B cell (primary cell): ENCODE measurements around the gene NPAS1. TPM values are rescaled to one million over a fixed set of nuclear protein-coding genes. Genes with fewer than 3 reads are reported as not detected.

Experiments used
- ATAC-seq: fragments of 200-7000 bp; cut with Tn5 transposase; one replicate; pipeline ENCODE4 v1.10.0; 2021; ENCODE audit warnings: low read depth, mild to moderate bottlenecking, moderate number of reproducible peaks, moderate library complexity
- CTCF ChIA-PET: fragments of 350-600 bp; sonication (Branson Sonifier 250); formaldehyde crosslinking; loops from one replicate; lab custom pipeline; 2021; ENCODE audit warnings: antibody characterized with exemption, inconsistent platforms; lab: Charles Lee
- POLR2A ChIA-PET: fragments of 350-600 bp; sonication (Branson Sonifier 250); formaldehyde crosslinking; loops from one replicate; lab custom pipeline; 2021; ENCODE audit warnings: antibody characterized with exemption; lab: Charles Lee
- DNase-seq: peaks from one replicate; pipeline ENCODE4 v3.0.0; 2013
- H2AFZ ChIP-seq: 2 replicates; pipeline ENCODE4 v1.6.1; 2012; ENCODE audit warnings: mild to moderate bottlenecking, low read depth, low read length; ENCODE audit not compliant: insufficient read depth, poor library complexity, severe bottlenecking
- H3K27ac ChIP-seq, 2 donors: 1 replicate in 1 of 2; 2 replicates in 1 of 2; pipeline ENCODE4 v1.5.1; 2012 to 2013; ENCODE audit warnings: low read length in 2 of 2, mild to moderate bottlenecking in 2 of 2, moderate library complexity in 1 of 2
- H3K27me3 ChIP-seq, 4 experiments: fragments of 200-600 bp in 1 of 4; sonication (generic) in 1 of 4; replicated peaks in 1 of 4; 1 replicate in 2 of 4; 2 replicates in 2 of 4; pipeline versions ENCODE4 v1.6.1 to v1.7.0; 2013 to 2016; ENCODE audit warnings: low read length in 3 of 4, mild to moderate bottlenecking in 2 of 4, mixed read lengths in 1 of 4, moderate library complexity in 1 of 4; ENCODE audit not compliant: insufficient read depth in 4 of 4, control insufficient read depth in 3 of 4; ENCODE audit errors: control extremely low read depth in 1 of 4
- H3K36me3 ChIP-seq, 2 experiments: replicated peaks in 1 of 2; 1 replicate in 1 of 2; 2 replicates in 1 of 2; pipeline versions ENCODE4 v1.6.1 to v1.7.1; 2013; ENCODE audit warnings: low read length in 1 of 2; ENCODE audit not compliant: insufficient read depth in 2 of 2, control insufficient read depth in 1 of 2; ENCODE audit errors: control extremely low read depth in 1 of 2, extremely low read depth in 1 of 2
- H3K4me1 ChIP-seq, 2 donors: fragments of 200-600 bp in 1 of 2; sonication (generic) in 1 of 2; 1 replicate in 1 of 2; 2 replicates in 1 of 2; pipeline versions ENCODE4 v1.5.1 to v1.6.1; 2013 to 2017; ENCODE audit warnings: low read length in 2 of 2; ENCODE audit not compliant: control insufficient read depth in 2 of 2, insufficient read depth in 2 of 2
- H3K4me2 ChIP-seq: replicated peaks from 2 replicates; pipeline ENCODE3; 2012; ENCODE audit warnings: mild to moderate bottlenecking, low read depth, low read length; ENCODE audit not compliant: poor library complexity, severe bottlenecking
- H3K4me3 ChIP-seq, 5 experiments: fragments of 200-600 bp in 1 of 5; sonication (generic) in 1 of 5; 1 replicate in 3 of 5; 2 replicates in 2 of 5; pipeline versions ENCODE4 v1.5.1 to v1.7.0; 2011 to 2016; ENCODE audit warnings: low read length in 4 of 5, mild to moderate bottlenecking in 4 of 5, low read depth in 2 of 5, control low read depth in 1 of 5, moderate library complexity in 1 of 5; ENCODE audit not compliant: insufficient read depth in 1 of 5; ENCODE audit errors: control extremely low read depth in 1 of 5, extremely low read depth in 1 of 5
- H3K79me2 ChIP-seq: fragments of 200-600 bp; sonication (generic); one replicate; pipeline ENCODE4 v1.6.0; 2016; ENCODE audit warnings: low read length; ENCODE audit not compliant: control insufficient read depth, insufficient read depth
- H3K9ac ChIP-seq: fragments of 200-600 bp; sonication (generic); 2 replicates; pipeline ENCODE4 v1.6.1; 2017; ENCODE audit warnings: mild to moderate bottlenecking, low read length, moderate library complexity
- H3K9me3 ChIP-seq, 3 donors: one replicate each; pipeline versions ENCODE4 v1.6.1 to v1.7.1; 2013; ENCODE audit warnings: low read length in 2 of 3; ENCODE audit not compliant: control insufficient read depth in 2 of 3, insufficient read depth in 1 of 3; ENCODE audit errors: control extremely low read depth in 1 of 3
- H4K20me1 ChIP-seq: 2 replicates; pipeline ENCODE4 v1.6.0; 2012; ENCODE audit warnings: mild to moderate bottlenecking, low read length; ENCODE audit not compliant: insufficient read depth, control insufficient read depth, poor library complexity, severe bottlenecking
- H3K27ac Mint-ChIP-seq: one replicate; pipeline ENCODE4 v1.8.0; 2021; ENCODE audit warnings: mixed read lengths
- H3K27me3 Mint-ChIP-seq: one replicate; pipeline ENCODE4 v1.8.0; 2021; ENCODE audit warnings: mixed read lengths
- H3K4me1 Mint-ChIP-seq: one replicate; pipeline ENCODE4 v1.8.0; 2021; ENCODE audit warnings: mixed read lengths
- H3K4me3 Mint-ChIP-seq: one replicate; pipeline ENCODE4 v1.8.0; 2021; ENCODE audit warnings: mixed read lengths
- H3K9me3 Mint-ChIP-seq: one replicate; pipeline ENCODE4 v1.8.0; 2022; ENCODE audit warnings: mixed read lengths; ENCODE audit not compliant: insufficient read depth
- CTCF ChIP-seq: fragments of 200-600 bp; IDR thresholded peaks from one replicate; pipeline ENCODE4 v1.8.0; 2022; ENCODE audit warnings: antibody characterized with exemption, mild to moderate bottlenecking
- EZH2 ChIP-seq: IDR thresholded peaks from 2 replicates; pipeline ENCODE4 v1.6.1; 2012; ENCODE audit warnings: borderline replicate concordance, low read depth, mild to moderate bottlenecking, moderate library complexity, low read length; ENCODE audit not compliant: insufficient read depth, poor library complexity, severe bottlenecking
- WGBS: methylation state at CpG from one replicate; pipeline ENCODE4 v1.1.5; 2013; ENCODE audit warnings: missing lambda C conversion rate; ENCODE audit not compliant: insufficient coverage; 5-methylcytosine and 5-hydroxymethylcytosine counted together
- intact Hi-C: fragments of 100-400 bp; cut with micrococcal nuclease; formaldehyde crosslinking; loops from one replicate; pipeline ENCODE4 v1.10.0; 2022
- polyA plus RNA-seq: library from polyadenylated mRNA; depleted of rRNA; stranded (reverse); fragments of >200 nt; gene quantifications from 2 replicates; pipeline ENCODE4 v1.2.3, GENCODE V29; 2012
- total RNA-seq, 2 donors: library from RNA; stranded (reverse); fragments of 120-200 nt in 1 of 2; gene quantifications; 1 replicate in 1 of 2; 2 replicates in 1 of 2; pipeline versions ENCODE4 v1.2.3 to v1.2.4, GENCODE V29; 2013 to 2022

NPAS1 gene
- total and polyA plus RNA-seq, 2 donors (not counting 1 experiment from before 2014, with no cell fraction given), result 1.1 to 1.7 TPM

GRCh38 chr19:47003611-47004465 lies 15.8 kb upstream of the NPAS1 start:
- peaks cover 0 to 10% of the 10 kb centered on the region in 2 experiments for H3K36me3 ChIP-seq
- no peak overlapping the region for H3K9ac ChIP-seq
- no peak overlapping the region for H3K4me2 ChIP-seq
- H3K9me3 ChIP-seq, result peaks cover 0 to 5% (median 0%) of the 10 kb centered on the region in 3 donors
- 23% methylated on average over 46 of the region's 51 CpGs for WGBS
- ATAC-seq, result no peak
- intact Hi-C loops, result no loop called here
- TF ChIP-seq CTCF (no peak), EZH2 (no peak)
- Mint-ChIP-seq H3K9me3 (no peaks in the 10 kb centered on the region), H3K27ac (no peak overlapping the region), H3K4me3 (no peak overlapping the region), H3K4me1 (peaks cover 1% of the 10 kb centered on the region), H3K27me3 (no peaks in the 10 kb centered on the region)
- H3K27me3 ChIP-seq, result no peaks in the 10 kb centered on the region
- H3K4me1 ChIP-seq, result no peaks in the 10 kb centered on the region
- no peak for DNase-seq
- CTCF ChIA-PET, result interaction anchor here (1.5 kb wide), 1 partner anchor 9 kb away, joined by 4 read pairs; no protein-coding TSS in a partner anchor
- H4K20me1 ChIP-seq, result no peaks in the 10 kb centered on the region
- no peak overlapping the region for H3K4me3 ChIP-seq
- no peak overlapping the region for H3K27ac ChIP-seq
- no peaks in the 10 kb centered on the region for H3K79me2 ChIP-seq
- POLR2A ChIA-PET, result no interaction called here
- H2AFZ ChIP-seq, result no peak overlapping the region

DNA sequence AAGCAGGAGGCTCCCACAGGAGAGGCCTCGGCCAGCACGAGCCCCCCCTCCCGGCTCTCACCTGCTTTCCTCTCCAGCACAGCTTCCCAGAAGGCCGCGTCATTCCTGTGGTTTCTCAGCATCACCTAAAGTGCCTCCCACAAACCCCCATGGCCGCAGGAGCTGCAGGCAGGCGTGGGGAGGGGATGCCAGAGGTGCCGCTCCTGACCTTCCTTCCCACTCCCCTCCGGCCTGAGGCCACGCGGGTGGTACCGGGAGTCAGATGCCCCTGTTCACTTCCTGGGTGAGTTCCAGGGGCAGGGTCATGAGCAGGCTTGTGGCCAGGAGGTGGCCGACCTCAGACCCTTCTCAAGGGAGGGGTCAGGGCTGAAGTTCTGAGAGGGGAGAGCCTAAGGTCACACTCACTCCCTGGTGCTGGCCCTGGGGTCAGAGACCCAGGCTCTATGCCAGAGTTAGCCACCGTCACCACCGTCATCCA lies 14.4 kb upstream of the NPAS1 start:
- intact Hi-C loops, result no loop called here
- no peaks in the 10 kb centered on the region for H3K27me3 ChIP-seq
- H4K20me1 ChIP-seq, result no peaks in the 10 kb centered on the region
- no peak overlapping the region for H3K4me3 ChIP-seq
- ChIA-PET POLR2A (no interaction called here), CTCF (interaction anchor here (0.6 kb wide), 1 partner anchor 9 kb away, joined by 3 read pairs; no protein-coding TSS in a partner anchor)
- Mint-ChIP-seq H3K4me3 (no peak overlapping the region), H3K4me1 (peaks cover 1% of the 10 kb centered on the region), H3K9me3 (no peaks in the 10 kb centered on the region), H3K27me3 (no peaks in the 10 kb centered on the region), H3K27ac (no peak overlapping the region)
- 80% methylated on average over 15 of the region's 15 CpGs for WGBS
- H3K9ac ChIP-seq, result no peak overlapping the region
- ATAC-seq (no peak), DNase-seq (no peak)
- no peak overlapping the region for H2AFZ ChIP-seq
- H3K36me3 ChIP-seq, result no peaks in the 10 kb centered on the region
- no peak overlapping the region for H3K27ac ChIP-seq
- TF ChIP-seq CTCF (no peak), EZH2 (no peak)
- H3K9me3 ChIP-seq, result peaks cover 0 to 5% (median 0%) of the 10 kb centered on the region in 3 donors
- no peak overlapping the region for H3K4me2 ChIP-seq
- H3K4me1 ChIP-seq, result no peaks in the 10 kb centered on the region
- H3K79me2 ChIP-seq, result no peaks in the 10 kb centered on the region
